Stimulated activated CD8-positive, alpha-beta memory T cell treated with anti-CD3 and anti-CD28 coated beads, Interleukin-12 subunit alpha, Interleukin-12 subunit beta, amount 100 ng/mL, for 4 hours (primary cell): ENCODE data around the gene CFAP46.
"Not testable (repeated sequence)": the region's sequence is repeated elsewhere in the genome, so short reads cannot be mapped to it uniquely, and the experiment has no call there.

Experiments used
- DNase-seq: peaks from one replicate; pipeline ENCODE4 v3.0.0-alpha.2; 2020; ENCODE audit warnings: low read depth

The CFAP46 gene

DNA sequence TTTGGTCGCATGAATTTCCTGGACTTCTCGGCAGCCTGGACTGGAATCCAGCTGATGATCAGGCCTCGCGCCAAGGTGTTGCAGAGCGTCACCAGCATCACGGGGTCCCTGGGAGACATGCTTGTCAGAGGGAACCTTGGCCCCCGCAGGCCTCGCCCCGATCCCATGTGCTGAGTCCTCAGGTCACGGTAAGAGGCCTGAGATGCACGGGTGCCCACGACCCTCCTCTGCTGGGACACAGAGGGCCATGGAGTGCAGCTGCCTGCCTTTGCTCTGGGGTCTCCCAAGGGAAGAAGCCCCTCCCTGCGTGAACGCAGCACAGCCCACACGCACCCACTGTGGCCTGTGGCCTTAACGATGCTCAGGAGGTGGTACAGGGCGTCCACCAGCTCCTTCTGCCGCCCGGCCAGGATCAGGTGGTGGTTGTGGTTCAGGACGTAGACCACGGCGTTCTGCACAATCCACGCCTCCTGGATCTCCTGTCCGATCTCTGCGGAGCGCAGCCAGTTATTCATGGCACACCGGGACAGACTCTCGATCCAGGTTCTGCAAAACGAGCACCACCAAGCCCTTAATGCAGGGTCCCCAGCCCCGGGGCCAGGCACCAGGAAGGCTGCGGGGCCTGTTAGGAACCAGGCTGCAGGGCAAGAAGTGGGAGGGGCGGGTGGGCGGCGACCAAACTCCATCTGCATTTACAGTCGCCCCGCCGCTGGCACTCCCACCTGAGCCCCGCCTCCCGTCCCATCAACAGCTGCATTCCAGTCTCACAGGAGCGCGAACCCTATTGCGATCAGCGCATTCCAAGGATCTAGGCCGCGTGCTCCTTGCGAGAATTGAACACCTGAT, 29.4 kb downstream of the CFAP46 start:
- DNase-seq = no peak

GRCh38 chr10:132912225-132912712, 30.1 kb downstream of the CFAP46 start:
- no peak for DNase-seq

- DNase-seq = no peak
Observed at GRCh38 chr10:132911786-132912097, 30.6 kb downstream of the CFAP46 start.

- DNase-seq = no peak
Observed at GRCh38 chr10:132910901-132911785, 31.2 kb downstream of the CFAP46 start.

GRCh38 chr10:132910186-132910880, 32.0 kb downstream of the CFAP46 start:
- no peak for DNase-seq

DNA sequence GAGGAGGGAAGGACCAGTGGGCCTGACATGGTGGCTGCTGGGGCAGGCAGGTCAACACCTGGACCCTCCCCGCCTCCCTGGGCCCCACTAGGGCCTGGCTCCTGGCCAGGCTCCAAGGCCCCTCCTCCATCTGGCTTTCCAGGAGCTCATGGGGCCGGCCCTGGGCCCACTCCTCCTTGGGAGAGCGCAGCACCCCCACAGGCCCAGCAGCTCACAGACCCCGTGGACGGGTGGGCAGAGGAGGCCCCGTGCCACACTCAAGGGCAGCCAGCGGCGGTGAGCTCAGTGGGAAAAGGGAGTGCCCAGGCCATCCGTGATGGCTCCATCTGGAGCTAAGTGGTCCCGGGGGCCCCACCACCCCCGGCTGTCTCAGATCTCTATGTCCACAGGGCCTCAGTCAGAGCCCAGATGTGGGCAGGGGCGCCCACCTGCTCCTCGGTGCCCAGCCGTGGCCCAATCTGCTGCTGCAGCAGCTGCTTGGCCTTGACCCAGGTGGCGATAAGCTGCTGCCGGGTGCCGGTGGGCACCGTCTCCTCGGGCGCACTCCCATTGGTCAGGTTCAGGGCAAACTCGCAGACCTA, 32.8 kb downstream of the CFAP46 start:
- DNase-seq = no peak

DNA sequence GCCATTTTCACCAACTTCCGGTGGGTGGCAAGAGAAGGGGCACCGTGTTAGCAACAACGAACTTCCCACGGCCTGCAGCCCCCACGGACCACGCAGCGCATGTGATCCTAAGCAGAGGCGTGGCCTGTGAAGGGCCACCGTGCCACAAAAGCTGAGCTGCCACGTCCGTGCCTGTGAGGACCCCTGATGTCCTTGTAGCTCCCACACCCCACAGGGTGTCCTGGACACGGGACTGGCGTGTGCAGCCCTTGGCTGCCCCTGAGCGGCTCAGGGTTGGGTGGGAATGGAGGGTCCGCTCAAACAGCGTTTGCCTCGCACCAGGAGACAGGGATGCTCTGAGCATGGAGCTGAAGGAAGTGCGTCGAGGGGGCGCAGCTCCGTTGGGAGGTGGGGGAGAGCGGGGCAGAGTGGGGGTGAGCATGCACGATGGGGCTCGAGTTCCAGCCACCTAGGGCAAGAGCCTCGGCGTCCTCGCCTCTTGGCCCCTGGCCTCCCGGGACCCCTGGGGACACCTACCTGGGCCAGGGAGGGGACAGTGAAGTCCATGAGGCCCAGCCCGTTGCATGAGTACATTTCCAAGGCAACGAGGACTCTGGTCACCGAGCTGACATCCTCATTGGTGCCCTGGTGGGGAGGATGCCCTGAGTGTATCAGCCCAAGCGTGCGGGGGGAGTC, 33.6 kb downstream of the CFAP46 start:
- no peak for DNase-seq

- no peak for DNase-seq
Observed at GRCh38 chr10:132907821-132908620, 34.3 kb downstream of the CFAP46 start.

GRCh38 chr10:132906836-132907235, 35.5 kb downstream of the CFAP46 start:
- no peak for DNase-seq

DNA sequence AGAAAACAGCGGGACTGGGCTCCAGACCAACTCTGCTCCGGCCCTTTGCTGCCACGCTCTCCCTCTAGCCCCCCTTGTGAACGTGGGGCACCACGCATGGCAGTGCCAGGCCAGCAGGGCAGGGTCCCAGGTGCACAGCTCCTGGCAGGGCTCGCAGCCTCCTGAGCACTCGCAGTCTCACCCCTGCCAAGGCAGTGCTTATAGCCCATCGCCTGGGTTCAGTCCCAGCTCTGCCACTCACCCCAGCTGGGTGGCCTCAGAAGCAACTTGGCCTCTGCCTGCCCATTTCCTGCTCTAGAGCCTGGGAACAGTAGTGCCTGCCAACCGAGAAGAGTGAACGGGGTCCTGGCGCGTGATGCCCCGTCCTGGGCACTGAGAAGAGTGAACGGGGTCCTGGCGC, 36.3 kb downstream of the CFAP46 start:
- DNase-seq = no peak

DNA sequence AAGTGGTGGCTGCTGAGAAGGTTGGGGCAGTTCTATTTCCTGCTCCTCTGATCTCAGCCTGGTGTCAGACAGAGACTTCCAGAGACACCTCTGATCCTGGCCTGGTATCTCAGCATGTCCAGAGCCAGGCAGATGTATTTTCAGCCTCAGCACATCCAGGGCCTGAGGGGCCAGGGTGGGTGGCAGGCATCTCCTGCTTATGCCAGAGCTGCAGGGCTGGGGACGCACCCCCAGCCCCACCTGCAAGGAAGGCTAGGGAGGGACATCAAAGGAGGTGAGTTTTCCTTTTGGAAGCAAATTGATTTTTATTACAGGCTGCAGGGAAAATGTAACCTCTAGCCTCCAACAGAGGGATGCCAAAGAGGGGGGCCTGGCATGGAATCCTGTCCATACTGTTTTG, 36.7 kb downstream of the CFAP46 start:
- no peak for DNase-seq

GRCh38 chr10:132904814-132905649, 37.3 kb downstream of the CFAP46 start:
- DNase-seq = no peak

DNA sequence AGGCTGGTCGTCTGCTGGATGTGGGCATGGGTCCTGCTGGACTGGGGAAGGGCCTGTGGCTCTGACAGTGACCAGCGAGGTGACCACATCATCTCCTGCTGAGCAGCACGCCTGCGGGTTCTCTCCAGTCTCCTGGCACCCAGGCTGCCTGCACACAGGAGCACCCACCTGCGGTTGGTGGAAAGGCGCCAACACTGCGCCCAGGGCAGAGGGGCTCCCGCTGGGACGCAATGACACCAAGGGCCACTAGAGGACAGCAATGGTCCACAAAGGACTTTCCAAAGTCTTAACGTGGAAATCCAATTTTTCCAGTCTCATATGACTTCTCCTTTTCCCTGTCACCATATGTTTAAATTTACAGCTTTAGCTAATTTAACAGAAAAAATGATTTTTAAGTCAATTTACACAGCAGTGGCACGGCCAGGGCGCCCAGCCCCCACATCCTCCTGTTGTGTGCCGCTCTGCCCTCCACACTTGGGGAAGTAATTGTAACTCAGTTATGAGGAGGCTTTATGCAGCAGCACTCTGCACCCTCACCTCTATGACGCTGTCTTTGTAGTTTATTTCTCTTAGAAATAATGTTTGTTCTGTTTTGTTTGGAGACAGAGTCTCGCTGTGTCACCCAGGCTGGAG, 38.1 kb downstream of the CFAP46 start:
- DNase-seq = no peak

DNA sequence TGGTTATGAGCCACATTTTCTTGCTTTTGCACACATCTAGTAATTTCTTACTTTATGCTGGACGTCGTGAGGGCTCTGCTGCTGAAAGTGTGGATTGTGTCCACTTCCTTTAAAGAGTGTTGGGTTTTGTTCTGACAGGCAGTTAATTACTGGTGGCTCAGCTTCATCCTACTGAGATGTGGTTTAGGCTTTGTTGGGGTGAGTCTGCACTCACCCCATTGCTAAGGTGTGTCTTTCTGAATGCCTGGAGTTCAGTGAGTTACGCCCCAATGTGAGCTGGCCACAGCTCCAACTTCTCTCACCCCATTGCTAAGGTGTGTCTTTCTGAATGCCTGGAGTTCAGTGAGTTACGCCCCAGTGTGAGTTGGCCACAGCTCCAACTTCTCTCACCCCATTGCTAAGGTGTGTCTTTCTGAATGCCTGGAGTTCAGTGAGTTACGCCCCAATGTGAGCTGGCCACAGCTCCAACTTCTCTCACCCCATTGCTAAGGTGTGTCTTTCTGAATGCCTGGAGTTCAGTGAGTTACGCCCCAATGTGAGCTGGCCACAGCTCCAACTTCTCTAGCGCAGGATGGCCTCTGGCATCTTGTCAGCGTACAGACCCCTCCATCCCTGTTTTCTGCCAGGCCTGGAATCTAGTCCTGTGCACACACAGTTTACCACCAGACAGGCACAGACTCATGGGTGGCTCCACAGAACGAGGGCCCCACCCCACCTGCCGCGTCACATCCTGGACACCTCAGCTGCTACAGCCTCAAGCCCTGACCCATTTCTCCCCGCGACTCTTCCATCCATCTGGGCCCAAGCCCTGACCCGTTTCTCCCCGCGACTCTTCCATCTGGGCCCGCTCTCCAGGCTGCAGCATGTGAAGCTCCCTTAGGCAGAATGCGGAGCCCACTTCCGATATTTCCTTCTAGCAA, 39.5 kb downstream of the CFAP46 start:
- DNase-seq = not testable (repeated sequence)

DNA sequence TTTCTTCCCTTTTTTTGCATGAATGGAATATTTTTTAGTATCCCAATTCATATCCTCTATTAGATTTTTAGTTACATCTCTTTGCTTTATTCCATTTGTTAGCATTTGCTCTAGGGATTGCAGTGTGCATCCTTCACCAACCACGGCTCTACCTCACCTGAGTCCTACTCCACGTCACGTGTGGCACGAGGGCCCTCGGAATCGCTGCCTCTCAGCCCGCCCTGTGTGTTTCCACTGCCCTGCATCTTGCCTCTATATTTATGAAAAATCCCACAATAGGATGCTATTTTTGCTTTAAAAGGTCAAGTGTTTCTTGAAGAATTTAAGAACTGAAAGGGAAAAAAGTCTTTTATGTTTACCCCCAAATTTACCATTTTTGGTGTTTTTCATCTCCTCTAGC, 41.0 kb downstream of the CFAP46 start:
- no peak for DNase-seq

- DNase-seq = no peak
Observed at GRCh38 chr10:132900211-132900756, 42.1 kb downstream of the CFAP46 start.

DNA sequence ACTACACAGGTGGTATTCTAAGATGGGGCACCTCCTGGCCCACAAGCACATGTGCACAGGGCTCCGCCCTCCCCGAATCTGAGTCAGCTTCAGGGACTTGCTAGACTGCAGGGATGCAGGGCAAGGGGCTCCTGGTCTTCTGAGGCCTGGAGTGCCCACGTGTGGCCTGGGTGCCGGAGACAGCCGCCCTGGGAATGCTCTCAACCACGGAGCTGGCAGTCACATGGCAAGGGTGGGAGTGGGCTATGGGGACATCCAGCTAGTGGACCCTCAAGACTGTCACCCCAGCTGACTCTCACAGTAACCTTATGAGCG, 42.7 kb downstream of the CFAP46 start:
- DNase-seq = no peak
